ENCODE data around the gene NRP2.

NRP2 gene

GRCh38 chr2:205771666-205772065 is 89.4 kb downstream of the NRP2 start:
- DNase-seq (ENCODE audit: low read depth): no peak

- DNase-seq (ENCODE audit: low read depth): no peak
These were observed 90.7 kb downstream of the NRP2 start for GRCh38 chr2:205772983-205773382.

- no peak for DNase-seq (ENCODE audit: low read depth)
These were observed 91.7 kb downstream of the NRP2 start for GRCh38 chr2:205773989-205774388.

GRCh38 chr2:205775097-205775877 is 93.0 kb downstream of the NRP2 start:
- DNase-seq (ENCODE audit: low read depth): no peak

- no peak for DNase-seq (ENCODE audit: low read depth)
These were observed 93.8 kb downstream of the NRP2 start for GRCh38 chr2:205776139-205776538.

GRCh38 chr2:205776720-205777119 is 94.4 kb downstream of the NRP2 start:
- DNase-seq (ENCODE audit: low read depth): no peak

- DNase-seq (ENCODE audit: low read depth): no peak
These were observed 96.1 kb downstream of the NRP2 start for GRCh38 chr2:205778356-205778755.

- no peak for DNase-seq (ENCODE audit: low read depth)
These were observed 98.3 kb downstream of the NRP2 start for GRCh38 chr2:205780645-205781044.

GRCh38 chr2:205781244-205781931 is 99.1 kb downstream of the NRP2 start:
- no peak for DNase-seq (ENCODE audit: low read depth)

- no peak for DNase-seq (ENCODE audit: low read depth)
These were observed 100.6 kb downstream of the NRP2 start for GRCh38 chr2:205782941-205783340.

- DNase-seq (ENCODE audit: low read depth): no peak
These were observed 101.7 kb downstream of the NRP2 start for GRCh38 chr2:205783872-205784499.

- DNase-seq (ENCODE audit: low read depth): no peak
These were observed 103.4 kb downstream of the NRP2 start for GRCh38 chr2:205785507-205786260.

GRCh38 chr2:205786976-205787375 is 104.7 kb downstream of the NRP2 start:
- no peak for DNase-seq (ENCODE audit: low read depth)

GRCh38 chr2:205787761-205788160 is 105.5 kb downstream of the NRP2 start:
- DNase-seq (ENCODE audit: low read depth): no peak

GRCh38 chr2:205789906-205790305 is 107.6 kb downstream of the NRP2 start:
- DNase-seq (ENCODE audit: low read depth): no peak

GRCh38 chr2:205792908-205793307 is 110.6 kb downstream of the NRP2 start:
- DNase-seq (ENCODE audit: low read depth): no peak

- no peak for DNase-seq (ENCODE audit: low read depth)
These were observed 114.6 kb downstream of the NRP2 start for GRCh38 chr2:205796805-205797313.

GRCh38 chr2:205797866-205798265 is 115.6 kb downstream of the NRP2 start:
- DNase-seq (ENCODE audit: low read depth): no peak

GRCh38 chr2:205800224-205800623 is 117.9 kb downstream of the NRP2 start:
- no peak for DNase-seq (ENCODE audit: low read depth)

GRCh38 chr2:205800773-205801172 is 118.5 kb downstream of the NRP2 start:
- DNase-seq (ENCODE audit: low read depth): no peak

- DNase-seq (ENCODE audit: low read depth): no peak
These were observed 119.8 kb downstream of the NRP2 start for GRCh38 chr2:205802065-205802464.

- DNase-seq (ENCODE audit: low read depth): no peak
These were observed 120.6 kb downstream of the NRP2 start for GRCh38 chr2:205802941-205803340.

Data from stimulated activated CD8-positive, alpha-beta memory T cell treated with anti-CD3 and anti-CD28 coated beads, Interleukin-12 subunit alpha, Interleukin-12 subunit beta, amount 100 ng/mL, for 1 hour (primary cell).